Astrocyte of the spinal cord (primary cell): ENCODE results near the gene PHACTR3.

Experiments used
- DNase-seq: peaks from one replicate; pipeline ENCODE4 v3.0.0; 2011; ENCODE audit warnings: low read depth, low spot score
- H3K4me3 ChIP-seq: 2 replicates; pipeline ENCODE4 v1.5.1; 2011; ENCODE audit warnings: low read depth, mild to moderate bottlenecking, low read length, moderate library complexity
- in situ Hi-C: cut with HindIII; loops from 2 replicates; pipeline ENCODE4 v1.10.0; 2017; ENCODE audit warnings: low sequenced_read_pairs
- TF ChIP-seq, protein P1 (sequence below): IDR thresholded peaks from 2 replicates; pipeline ENCODE4 v1.5.1; 2012; ENCODE audit warnings: low read depth, mild to moderate bottlenecking, low read length, inconsistent platforms

Gene PHACTR3

GRCh38 chr20:59581993-59582679, 22.2 kb upstream of the PHACTR3 start:
- TF ChIP-seq, protein P1, sequence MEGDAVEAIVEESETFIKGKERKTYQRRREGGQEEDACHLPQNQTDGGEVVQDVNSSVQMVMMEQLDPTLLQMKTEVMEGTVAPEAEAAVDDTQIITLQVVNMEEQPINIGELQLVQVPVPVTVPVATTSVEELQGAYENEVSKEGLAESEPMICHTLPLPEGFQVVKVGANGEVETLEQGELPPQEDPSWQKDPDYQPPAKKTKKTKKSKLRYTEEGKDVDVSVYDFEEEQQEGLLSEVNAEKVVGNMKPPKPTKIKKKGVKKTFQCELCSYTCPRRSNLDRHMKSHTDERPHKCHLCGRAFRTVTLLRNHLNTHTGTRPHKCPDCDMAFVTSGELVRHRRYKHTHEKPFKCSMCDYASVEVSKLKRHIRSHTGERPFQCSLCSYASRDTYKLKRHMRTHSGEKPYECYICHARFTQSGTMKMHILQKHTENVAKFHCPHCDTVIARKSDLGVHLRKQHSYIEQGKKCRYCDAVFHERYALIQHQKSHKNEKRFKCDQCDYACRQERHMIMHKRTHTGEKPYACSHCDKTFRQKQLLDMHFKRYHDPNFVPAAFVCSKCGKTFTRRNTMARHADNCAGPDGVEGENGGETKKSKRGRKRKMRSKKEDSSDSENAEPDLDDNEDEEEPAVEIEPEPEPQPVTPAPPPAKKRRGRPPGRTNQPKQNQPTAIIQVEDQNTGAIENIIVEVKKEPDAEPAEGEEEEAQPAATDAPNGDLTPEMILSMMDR = no peak
- DNase-seq = no peak
- H3K4me3 ChIP-seq = no peak overlapping the region
- in situ Hi-C loops = no loop called here

GRCh38 chr20:59583428-59584277, 20.7 kb upstream of the PHACTR3 start:
- in situ Hi-C loops = no loop called here
- DNase-seq = no peak
- TF ChIP-seq, protein P1 = no peak
- no peak overlapping the region for H3K4me3 ChIP-seq

- no peak for DNase-seq
- in situ Hi-C loops = no loop called here
Measured at GRCh38 chr20:59584278-59584925, 19.9 kb upstream of the PHACTR3 start.

GRCh38 chr20:59585714-59586409, 18.5 kb upstream of the PHACTR3 start:
- in situ Hi-C loops = no loop called here

More at GRCh38 chr20:59584278-59584925, 19.9 kb upstream of the PHACTR3 start:
- no peak overlapping the region for H3K4me3 ChIP-seq
- TF ChIP-seq, protein P1 = no peak

GRCh38 chr20:59586613-59587012, 17.7 kb upstream of the PHACTR3 start:
- no peak overlapping the region for H3K4me3 ChIP-seq
- TF ChIP-seq, protein P1 = no peak
- in situ Hi-C loops = no loop called here
- DNase-seq = no peak

More at GRCh38 chr20:59585714-59586409, 18.5 kb upstream of the PHACTR3 start:
- TF ChIP-seq, protein P1 = no peak
- DNase-seq = no peak
- H3K4me3 ChIP-seq = no peak overlapping the region

DNA sequence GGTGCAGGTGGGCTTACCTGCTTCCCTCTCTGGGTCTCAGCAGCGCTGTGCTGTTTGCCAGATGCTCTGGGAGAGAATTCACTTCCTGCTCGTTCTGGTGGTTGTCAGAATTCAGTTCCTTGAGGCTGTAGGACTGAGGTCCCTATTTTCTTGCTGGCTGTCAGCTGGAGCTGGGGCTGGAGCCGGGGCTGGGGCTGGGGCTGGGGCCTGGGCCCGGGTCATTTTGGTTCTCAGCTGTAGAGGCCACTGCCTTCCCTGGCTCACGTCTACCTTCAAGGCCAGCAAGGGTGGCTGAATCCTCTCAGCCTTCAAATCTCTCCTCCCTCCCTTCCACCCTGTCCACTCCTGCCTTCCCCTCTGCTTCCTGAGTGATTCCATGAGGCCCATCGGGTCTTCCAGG, 16.8 kb upstream of the PHACTR3 start:
- TF ChIP-seq, protein P1 = no peak
- no peak for DNase-seq
- in situ Hi-C loops = no loop called here
- no peak overlapping the region for H3K4me3 ChIP-seq
